GM18867 (cell line): ENCODE measurements around the gene PRAMEF4.
"Not testable (repeated sequence)": the region's sequence is repeated elsewhere in the genome, so short reads cannot be mapped to it uniquely, and the experiment has no call there.

Source experiments
- ATAC-seq: cut with Tn5 transposase; IDR thresholded peaks from one replicate; pipeline ENCODE4 v1.9.1; 2021; ENCODE audit warnings: mild to moderate bottlenecking, moderate library complexity; ENCODE audit not compliant: unreplicated experiment

Gene PRAMEF4

DNA sequence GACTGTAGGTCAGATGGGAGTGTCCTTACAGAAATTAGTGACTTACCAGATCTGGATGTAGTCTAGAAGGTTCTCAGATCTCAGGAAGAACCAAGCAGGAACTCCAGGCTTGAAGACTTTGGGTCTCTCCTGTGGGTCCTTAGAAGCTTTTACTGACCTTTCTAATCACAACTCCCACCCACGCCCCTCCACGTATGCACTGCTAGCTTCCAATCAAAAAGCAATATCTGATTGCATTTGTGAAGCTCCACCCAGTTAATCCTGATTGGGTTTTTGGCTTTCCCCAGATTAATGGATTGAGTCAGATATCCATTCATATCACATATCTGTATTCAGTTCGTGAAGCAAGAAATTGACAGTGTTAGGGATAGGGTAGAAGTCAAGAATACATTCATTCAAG, at the start of gene PRAMEF4:
PRAMEF4 (minus strand) TSS at position 101 of the 400 bp plus-strand sequence. CDS start 2,807 bp downstream, outside the sequence.
- not testable (repeated sequence) for ATAC-seq

DNA sequence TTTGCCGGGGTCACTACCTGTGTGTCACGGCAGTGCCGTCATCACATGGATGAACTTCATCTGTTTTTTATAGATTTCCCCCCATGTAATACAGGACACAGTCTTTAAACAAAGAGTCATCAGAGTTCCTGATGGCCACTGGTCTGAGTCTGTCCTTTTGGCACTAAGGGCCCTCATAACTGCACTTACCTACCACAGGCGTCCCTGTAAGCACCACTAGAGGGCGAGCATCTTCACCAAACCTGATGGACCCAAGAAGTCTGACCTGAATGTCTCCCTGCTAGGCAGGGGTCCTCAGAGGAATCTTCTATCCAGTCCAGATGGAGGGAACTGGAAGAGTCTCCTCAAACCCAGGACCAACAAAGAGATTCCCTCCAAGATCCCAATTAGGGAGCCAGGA, 38.4 kb upstream of the PRAMEF4 start:
- ATAC-seq = not testable (repeated sequence)

DNA sequence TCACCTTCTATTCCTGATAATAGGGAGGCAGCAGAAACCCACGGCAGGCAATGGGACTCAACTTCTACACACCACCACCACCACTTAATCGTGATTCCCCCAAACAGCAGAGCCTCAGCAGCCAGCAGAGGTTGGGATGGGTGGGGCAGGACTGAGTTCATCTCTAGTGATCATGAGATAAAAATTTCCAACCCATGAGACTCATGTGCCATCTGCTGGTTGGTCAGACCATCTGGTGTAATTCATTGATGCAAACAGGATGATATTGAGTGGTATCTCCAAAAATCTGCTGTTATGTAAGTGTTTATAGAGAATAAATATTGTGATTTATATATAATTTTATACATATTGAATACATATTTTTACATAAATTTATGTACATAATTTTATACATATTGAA, 35.7 kb upstream of the PRAMEF4 start:
- ATAC-seq = not testable (repeated sequence)

DNA sequence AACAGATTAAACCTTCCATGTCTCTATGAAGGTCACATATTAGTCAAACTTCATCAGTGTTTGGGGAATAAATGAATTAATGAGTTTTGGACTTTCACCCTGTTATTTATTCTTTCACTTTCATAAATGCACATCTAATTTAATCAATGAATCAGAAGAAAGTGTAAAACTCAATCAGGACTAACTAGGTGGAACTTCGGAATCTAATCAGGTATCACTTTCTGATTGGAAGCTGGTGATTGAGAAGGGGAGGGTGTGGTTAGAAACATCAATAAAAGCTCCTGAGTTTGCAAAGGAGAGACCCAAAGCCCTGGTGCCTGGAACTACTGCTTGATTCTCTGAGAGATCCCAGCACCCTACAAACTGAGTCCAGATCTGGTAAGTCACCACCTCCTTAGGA, 30.3 kb upstream of the PRAMEF4 start, which contains the start of gene PRAMEF7:
PRAMEF7 (plus strand) TSS at position 301 of the 400 bp plus-strand sequence. CDS start 1,083 bp downstream, outside the sequence.
- not testable (repeated sequence) for ATAC-seq

DNA sequence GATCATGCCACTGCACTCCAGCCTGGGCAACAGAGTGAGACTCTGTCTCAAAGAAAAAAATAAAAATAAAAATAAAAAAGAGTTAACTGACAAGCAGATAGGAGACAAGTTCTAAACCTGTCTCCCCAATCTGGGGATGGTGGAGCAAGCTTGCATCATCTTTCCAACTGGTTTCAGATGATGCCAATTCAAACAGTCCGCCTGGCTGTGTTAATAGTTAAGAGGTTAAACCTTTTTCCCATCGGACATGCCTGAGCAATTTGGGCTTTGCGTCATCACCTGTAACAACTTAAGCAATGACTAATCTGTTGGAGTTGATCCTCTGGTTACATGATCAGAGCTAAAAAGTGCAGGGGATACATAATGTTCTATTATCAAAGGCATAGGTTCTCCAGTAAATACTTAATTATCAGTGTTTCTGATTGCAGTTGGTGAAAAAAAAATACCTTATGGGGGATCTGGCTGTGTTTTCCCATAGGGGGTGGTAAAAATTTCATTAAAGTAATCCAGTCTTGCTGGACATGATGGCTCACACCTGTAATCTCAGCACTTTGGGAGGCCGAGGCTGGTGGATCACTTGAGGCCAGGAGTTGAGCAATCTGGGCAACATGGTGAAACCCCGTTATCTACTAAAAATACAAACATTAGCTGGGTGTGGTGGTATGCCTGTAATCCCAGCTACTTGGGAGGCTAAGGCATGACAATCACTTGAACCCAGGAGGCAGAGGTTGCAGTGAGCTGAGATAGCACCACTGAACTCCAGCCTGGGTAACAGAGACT, 18.0 kb upstream of the PRAMEF4 start:
- ATAC-seq = not testable (repeated sequence)

DNA sequence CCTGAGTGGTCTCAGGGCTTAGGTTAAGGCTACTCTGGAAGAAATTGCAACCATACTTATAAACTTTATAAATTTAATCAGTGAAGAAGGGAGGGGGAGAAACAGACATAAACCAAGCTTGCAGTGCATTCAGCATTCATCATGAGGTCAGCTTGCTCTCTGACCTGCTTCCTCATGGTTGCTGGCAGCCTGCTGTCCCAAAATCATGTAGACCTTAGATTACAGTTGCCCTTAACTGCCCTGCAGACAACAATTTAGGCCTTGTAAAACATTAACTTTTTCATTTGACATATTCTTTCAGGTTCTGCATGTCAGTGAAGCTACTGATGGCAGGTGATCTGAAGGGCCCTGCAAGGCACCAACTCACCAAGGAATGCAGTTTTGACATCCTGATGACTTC, 13.2 kb upstream of the PRAMEF4 start:
- ATAC-seq = not testable (repeated sequence)

DNA sequence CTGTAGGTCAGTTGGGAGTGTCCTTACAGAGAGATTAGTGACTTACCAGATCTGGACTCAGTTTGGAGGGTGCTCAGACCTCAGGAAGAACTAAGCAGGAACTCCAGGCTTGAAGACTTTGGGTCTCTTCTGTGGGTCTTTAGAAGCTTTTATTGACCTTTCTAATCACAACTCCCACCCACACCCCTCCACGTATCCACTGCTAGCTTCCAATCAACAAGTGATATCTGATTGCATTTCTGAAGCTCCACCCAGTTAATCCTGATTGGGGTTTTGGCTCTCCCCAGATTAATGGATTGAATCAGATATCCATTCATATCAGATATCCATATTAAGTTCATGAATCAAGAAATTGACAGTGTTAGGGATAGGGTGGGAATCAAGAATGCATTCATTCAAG, 12.2 kb upstream of the PRAMEF4 start, which contains the start of gene PRAMEF10:
PRAMEF10 (minus strand) TSS at position 101 of the 400 bp plus-strand sequence. CDS start 2,423 bp downstream, outside the sequence.
- ATAC-seq = not testable (repeated sequence)

DNA sequence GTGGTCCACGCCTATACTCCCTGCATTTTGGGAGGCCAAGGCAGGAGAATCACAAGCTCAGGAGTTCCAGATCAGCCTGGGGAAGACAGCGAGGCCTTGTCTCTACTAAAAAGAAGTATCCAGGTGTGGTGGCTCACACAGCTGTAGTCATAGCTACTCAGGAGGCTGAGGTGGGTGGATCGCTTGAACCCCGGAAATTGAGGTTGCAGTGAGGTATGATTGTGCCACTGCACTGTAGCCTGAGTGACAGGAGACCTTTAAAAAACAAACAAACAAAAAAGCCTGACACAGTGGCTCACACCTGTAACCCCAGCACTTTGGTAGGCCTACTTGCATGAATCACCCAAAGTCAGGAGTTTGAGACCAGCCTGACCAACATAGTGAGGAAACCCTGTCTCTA, 7.5 kb downstream of the PRAMEF4 start:
- not testable (repeated sequence) for ATAC-seq

DNA sequence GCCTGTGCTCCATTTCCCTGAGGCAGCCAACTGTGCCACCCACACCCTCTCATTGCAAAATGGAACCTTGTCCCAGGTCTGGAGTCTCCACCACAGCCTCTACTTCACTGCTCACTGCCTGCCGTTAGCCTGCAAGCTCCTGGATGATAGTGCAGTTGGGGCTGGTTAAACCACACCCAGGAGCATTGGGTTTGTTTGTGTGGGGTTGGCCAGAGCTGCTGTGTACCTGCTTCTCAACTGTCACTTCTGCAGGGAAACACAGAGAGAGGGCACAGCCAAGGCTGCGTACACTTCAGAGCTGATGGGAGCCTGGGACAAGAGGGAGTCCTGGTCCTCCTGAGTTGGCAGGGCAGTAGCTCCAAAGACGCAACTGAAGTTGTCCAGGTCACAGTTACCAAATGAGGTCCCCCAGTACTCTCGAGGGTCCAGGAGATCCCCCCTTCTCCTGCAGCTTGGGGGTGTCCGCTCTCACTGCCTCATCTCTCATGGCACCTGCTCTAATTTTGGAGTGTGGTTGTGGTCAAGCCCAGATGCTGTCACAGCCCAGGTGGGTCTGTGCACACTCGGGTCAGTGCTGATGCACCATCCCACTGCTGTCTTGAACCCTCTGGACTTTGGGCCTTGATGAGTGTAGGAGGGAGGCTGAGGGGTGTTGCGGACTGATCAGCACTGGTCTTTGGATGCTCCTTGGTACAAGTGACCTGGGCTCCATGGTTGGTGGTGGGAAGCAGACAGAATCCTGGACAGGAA, 22.7 kb downstream of the PRAMEF4 start:
- ATAC-seq = not testable (repeated sequence)

DNA sequence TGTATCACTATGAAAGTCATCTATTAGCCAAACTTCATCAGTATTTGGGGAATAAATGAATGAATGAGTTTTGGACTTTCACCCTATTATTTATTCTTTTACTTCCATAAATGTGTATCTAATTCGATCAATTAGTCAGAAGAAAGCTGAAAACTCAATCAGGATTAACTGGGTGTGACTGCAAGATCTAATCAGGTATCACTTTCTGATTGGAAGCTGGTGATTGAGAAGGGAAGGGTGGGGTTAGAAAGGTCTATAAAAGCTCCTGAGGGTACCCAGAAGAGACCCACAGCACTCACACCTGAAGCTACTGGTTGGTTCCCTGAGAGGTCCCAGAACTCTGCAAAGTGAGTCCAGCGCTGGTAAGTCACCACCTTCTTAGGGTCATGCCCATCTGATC, 29.2 kb downstream of the PRAMEF4 start, which contains the start of gene PRAMEF2:
PRAMEF2 (plus strand) TSS at position 301 of the 400 bp plus-strand sequence. CDS start 1,924 bp downstream, outside the sequence.
- not testable (repeated sequence) for ATAC-seq

DNA sequence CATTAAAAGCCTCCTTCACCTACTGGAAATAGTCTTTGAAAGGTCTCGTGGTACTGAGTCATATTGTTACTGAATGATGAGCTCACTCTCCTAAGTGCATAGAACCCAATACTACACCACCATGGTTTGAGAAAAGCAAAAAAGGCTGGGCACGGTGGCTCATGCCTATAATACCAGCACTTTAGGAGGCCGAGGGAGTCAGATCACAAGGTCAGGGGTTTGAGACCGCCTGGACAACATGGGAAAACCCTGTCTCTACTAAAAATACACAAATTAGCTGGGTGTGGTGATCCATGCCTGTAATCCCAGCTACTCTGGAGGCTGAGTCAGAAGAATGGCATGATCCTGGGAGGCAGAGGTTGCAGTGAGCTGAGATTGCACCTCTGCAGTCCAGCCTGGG, 34.2 kb downstream of the PRAMEF4 start:
- no peak for ATAC-seq

DNA sequence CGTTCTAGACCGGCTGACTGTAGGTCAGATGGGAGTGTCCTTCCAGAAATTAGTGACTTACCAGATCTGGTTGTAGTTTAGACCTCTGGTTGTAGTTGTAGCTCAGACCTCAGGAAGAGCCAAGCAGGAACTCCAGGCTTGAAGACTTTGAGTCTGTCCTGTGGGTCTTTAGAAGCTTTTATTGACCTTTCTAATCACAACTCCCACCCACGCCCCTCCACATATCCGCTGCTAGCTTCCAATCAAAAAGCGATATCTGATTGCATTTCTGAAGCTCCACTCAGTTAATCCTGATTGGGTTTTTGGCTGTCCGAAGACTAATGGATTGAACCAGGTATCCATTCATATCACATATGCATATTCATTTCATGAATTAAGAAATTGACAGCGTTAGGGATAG, 37.4 kb downstream of the PRAMEF4 start, which contains the start of gene HNRNPCL1:
HNRNPCL1 (minus strand) TSS at position 101 of the 400 bp plus-strand sequence. CDS start 431 bp downstream, outside the sequence.
- ATAC-seq = not testable (repeated sequence)

DNA sequence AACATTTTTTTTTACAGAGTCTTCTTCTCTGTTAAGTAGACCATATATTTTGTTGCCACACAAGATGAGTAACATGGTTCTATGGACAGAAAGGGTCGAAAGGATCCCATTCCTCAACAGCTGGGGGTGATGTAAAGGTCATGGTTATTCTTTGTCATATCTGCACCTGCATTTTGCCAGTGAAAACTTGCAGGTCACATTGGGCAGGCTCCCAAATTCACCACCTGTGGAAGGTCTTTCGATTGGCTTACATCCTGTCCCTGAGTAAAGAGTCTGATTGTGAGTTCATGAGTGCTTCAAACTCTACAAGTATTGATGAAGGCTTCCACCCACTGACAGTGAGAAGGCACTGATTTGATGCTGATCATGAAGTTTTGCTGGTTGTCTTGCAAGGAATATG, 52.8 kb downstream of the PRAMEF4 start:
- ATAC-seq = not testable (repeated sequence)

DNA sequence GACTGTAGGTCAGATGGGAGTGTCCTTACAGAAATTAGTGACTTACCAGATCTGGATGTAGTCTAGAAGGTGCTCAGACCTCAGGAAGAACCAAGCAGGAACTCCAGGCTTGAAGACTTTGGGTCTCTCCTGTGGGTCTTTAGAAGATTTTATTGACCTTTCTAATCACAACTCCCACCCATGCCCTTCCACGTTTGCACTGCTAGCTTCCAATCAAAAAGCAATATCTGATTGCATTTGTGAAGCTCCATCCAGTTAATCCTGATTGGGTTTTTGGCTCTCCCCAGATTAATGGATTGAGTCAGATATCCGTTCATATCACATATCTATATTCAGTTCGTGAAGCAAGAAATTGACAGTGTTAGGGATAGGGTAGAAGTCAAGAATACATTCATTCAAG, 54.7 kb downstream of the PRAMEF4 start, which contains the start of gene PRAMEF11:
PRAMEF11 (minus strand) TSS at position 101 of the 400 bp plus-strand sequence. CDS start 2,621 bp downstream, outside the sequence.
- ATAC-seq = not testable (repeated sequence)
